ENCODE data around the gene MFNG. TPM values are rescaled to one million over a fixed set of nuclear protein-coding genes. Genes with fewer than 3 reads are reported as not detected.

MFNG gene
- polyA plus RNA-seq, 1 donor from 2014 or later = 0.17 TPM

GRCh38 chr22:37534445-37534844, 48.3 kb upstream of the MFNG start:
- no peak overlapping the region for H3K4me3 ChIP-seq (ENCODE audit: low read length)
- no peak overlapping the region for H3K9ac ChIP-seq (ENCODE audit: low read length)
- H3K27ac ChIP-seq (ENCODE audit: low read length) = no peak overlapping the region
- H4K20me1 ChIP-seq (ENCODE audit: insufficient read depth) = no peaks in the 10 kb centered on the region
- no peaks in the 10 kb centered on the region for H3K36me3 ChIP-seq (ENCODE audit: insufficient read depth, low read length)
- no peaks in the 10 kb centered on the region for H3K9me2 ChIP-seq (ENCODE audit: insufficient read depth, low read length)
- no peak overlapping the region for H2AFZ ChIP-seq (ENCODE audit: low read depth, low read length)
- TF ChIP-seq EP300 (conservative IDR thresholded peaks at IDR 0.05; ENCODE audit: poor library complexity, severe bottlenecking) (no peak), POLR2AphosphoS5 (IDR thresholded peaks at IDR 0.05) (no peak), EZH2 (IDR thresholded peaks at IDR 0.05; ENCODE audit: borderline replicate concordance, insufficient read depth, low read length, poor library complexity, severe bottlenecking) (no peak), SMC3 (conservative IDR thresholded peaks at IDR 0.05; ENCODE audit: poor library complexity) (no peak), REST (IDR thresholded peaks at IDR 0.05; ENCODE audit: borderline replicate concordance) (no peak), TAF1 (IDR thresholded peaks at IDR 0.05; ENCODE audit: low read depth) (no peak), CTCF (IDR thresholded peaks at IDR 0.05; ENCODE audit: poor library complexity, severe bottlenecking) (no peak), MXI1 (conservative IDR thresholded peaks at IDR 0.05; ENCODE audit: poor library complexity, severe bottlenecking) (no peak), RAD21 (conservative IDR thresholded peaks at IDR 0.05) (no peak)
- H3F3A ChIP-seq (ENCODE audit: insufficient read depth, low read length, poor library complexity, severe bottlenecking) = no peaks in the 10 kb centered on the region
- H3K4me2 ChIP-seq (ENCODE audit: low read length) = no peak overlapping the region
- H3K79me2 ChIP-seq (replicated peaks; ENCODE audit: insufficient read depth, low read length) = no peaks in the 10 kb centered on the region
- H3K9me3 ChIP-seq (ENCODE audit: low read length) = no peaks in the 10 kb centered on the region
- no peaks in the 10 kb centered on the region for H3K27me3 ChIP-seq (ENCODE audit: insufficient read depth, low read depth, low read length)

- Histone ChIP-seq H3K9me3 (ENCODE audit: low read length) (no peaks in the 10 kb centered on the region), H3K79me2 (replicated peaks; ENCODE audit: insufficient read depth, low read length) (no peaks in the 10 kb centered on the region), H3K4me2 (ENCODE audit: low read length) (no peak overlapping the region), H3K27ac (ENCODE audit: low read length) (no peak overlapping the region), H3K27me3 (ENCODE audit: insufficient read depth, low read depth, low read length) (no peaks in the 10 kb centered on the region), H4K20me1 (ENCODE audit: insufficient read depth) (no peaks in the 10 kb centered on the region), H2AFZ (ENCODE audit: low read depth, low read length) (no peak overlapping the region), H3K36me3 (ENCODE audit: insufficient read depth, low read length) (no peaks in the 10 kb centered on the region), H3K9me2 (ENCODE audit: insufficient read depth, low read length) (no peaks in the 10 kb centered on the region), H3F3A (ENCODE audit: insufficient read depth, low read length, poor library complexity, severe bottlenecking) (no peaks in the 10 kb centered on the region), H3K4me3 (ENCODE audit: low read length) (no peak overlapping the region), H3K9ac (ENCODE audit: low read length) (no peak overlapping the region)
- TF ChIP-seq POLR2AphosphoS5 (IDR thresholded peaks at IDR 0.05) (no peak), RAD21 (conservative IDR thresholded peaks at IDR 0.05) (no peak), CTCF (IDR thresholded peaks at IDR 0.05; ENCODE audit: poor library complexity, severe bottlenecking) (no peak), EP300 (conservative IDR thresholded peaks at IDR 0.05; ENCODE audit: poor library complexity, severe bottlenecking) (no peak), EZH2 (IDR thresholded peaks at IDR 0.05; ENCODE audit: borderline replicate concordance, insufficient read depth, low read length, poor library complexity, severe bottlenecking) (no peak), MXI1 (conservative IDR thresholded peaks at IDR 0.05; ENCODE audit: poor library complexity, severe bottlenecking) (no peak), REST (IDR thresholded peaks at IDR 0.05; ENCODE audit: borderline replicate concordance) (no peak), SMC3 (conservative IDR thresholded peaks at IDR 0.05; ENCODE audit: poor library complexity) (no peak), TAF1 (IDR thresholded peaks at IDR 0.05; ENCODE audit: low read depth) (no peak)
Measured at GRCh38 chr22:37533995-37534394, 47.8 kb upstream of the MFNG start.

All from neural cell (in vitro differentiated cells).